Peyer's patch (tissue), 4 donors: ENCODE measurements around the gene RABEPK.

Source experiments
- CTCF ChIP-seq, 6 experiments: fragments of 450-650 bp in 4 of 6; fragments of 200-600 bp in 2 of 6; sonication (generic) in 1 of 6; IDR thresholded peaks; one replicate each; pipeline ENCODE4 v1.5.1; 2017 to 2019; ENCODE audit warnings: antibody characterized with exemption in 6 of 6, mild to moderate bottlenecking in 3 of 6, moderate library complexity in 1 of 6
- POLR2A ChIP-seq, 2 donors: fragments of 450-650 bp; IDR thresholded peaks; one replicate each; pipeline ENCODE4 v1.5.1; 2017; ENCODE audit warnings: antibody characterized with exemption in 2 of 2, mild to moderate bottlenecking in 2 of 2, moderate library complexity in 2 of 2

DNA sequence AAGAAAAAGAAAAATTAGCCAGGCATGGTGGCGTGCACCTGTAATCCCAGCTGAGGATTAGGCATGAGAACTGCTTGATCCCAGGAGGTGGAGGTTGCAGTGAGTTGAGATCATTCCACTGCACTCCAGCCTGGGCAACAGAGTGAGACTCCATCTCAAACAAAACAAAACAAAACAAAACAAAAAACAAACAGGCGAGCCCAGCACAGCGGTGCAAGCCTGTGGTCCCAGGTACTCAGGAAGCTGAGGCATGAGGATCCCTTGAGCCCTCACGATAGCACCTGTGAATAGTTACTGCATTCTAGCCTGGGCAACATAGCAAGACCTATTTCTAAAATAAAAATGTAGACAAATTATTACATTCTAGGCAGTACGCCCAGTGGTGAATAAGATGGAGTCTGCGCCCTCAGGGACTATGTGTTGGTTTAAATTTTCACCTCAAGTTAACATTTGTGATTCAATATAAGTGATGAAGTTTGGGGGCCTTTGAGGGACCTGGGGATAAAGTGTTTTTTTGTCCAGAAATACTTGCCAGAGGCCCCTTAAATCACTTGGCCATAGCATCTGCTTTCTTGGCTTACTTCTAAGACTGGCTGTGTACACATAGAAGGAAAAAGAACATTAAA is 57.9 kb downstream of the RABEPK start:
- TF ChIP-seq CTCF (IDR thresholded peaks at IDR 0.05) (no peak), POLR2A (IDR thresholded peaks at IDR 0.05) (no peak)
